Keratinocyte (primary cell): ENCODE data around the gene B3GNT8.

ENCODE experiments used
- EZH2 ChIP-seq: IDR thresholded peaks from one replicate; pipeline ENCODE4 v1.6.1; 2012; ENCODE audit warnings: inconsistent platforms, mild to moderate bottlenecking, low read length, moderate library complexity
- TF ChIP-seq, protein P1 (sequence below), 3 experiments: IDR thresholded peaks in 1 of 3; conservative IDR thresholded peaks in 1 of 3; optimal IDR thresholded peaks in 1 of 3; 2 replicates in 2 of 3; 3 replicates in 1 of 3; pipeline versions ENCODE3 to v1.5.1; 2011; ENCODE audit warnings: low read length in 3 of 3, mild to moderate bottlenecking in 3 of 3, moderate library complexity in 2 of 3, control low read depth in 1 of 3, inconsistent platforms in 1 of 3; ENCODE audit not compliant: insufficient read depth in 2 of 3; ENCODE audit errors: extremely low read depth in 1 of 3

DNA sequence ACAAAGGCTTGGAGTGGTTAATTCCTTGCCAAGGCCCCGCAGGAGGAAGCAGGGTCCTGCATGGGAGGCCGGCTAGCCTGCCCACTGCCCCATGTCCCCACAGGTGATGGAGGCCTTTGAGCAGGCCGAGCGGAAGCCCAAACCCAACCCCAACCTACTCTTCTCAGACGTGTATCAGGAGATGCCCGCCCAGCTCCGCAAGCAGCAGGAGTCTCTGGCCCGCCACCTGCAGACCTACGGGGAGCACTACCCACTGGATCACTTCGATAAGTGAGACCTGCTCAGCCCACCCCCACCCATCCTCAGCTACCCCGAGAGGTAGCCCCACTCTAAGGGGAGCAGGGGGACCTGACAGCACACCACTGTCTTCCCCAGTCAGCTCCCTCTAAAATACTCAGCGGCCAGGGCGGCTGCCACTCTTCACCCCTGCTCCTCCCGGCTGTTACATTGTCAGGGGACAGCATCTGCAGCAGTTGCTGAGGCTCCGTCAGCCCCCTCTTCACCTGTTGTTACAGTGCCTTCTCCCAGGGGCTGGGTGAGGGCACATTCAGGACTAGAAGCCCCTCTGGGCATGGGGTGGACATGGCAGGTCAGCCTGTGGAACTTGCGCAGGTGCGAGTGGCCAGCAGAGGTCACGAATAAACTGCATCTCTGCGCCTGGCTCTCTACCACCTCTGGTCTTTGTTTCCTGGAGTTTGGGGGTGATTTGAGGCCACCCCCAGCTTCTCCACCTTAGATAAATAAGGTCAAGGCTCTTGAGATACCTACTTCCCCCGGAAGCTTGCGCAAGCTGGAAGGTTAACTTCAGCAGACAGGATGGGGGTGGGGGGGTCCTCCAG, 2.6 kb downstream of the B3GNT8 start:
- no peak for TF ChIP-seq EZH2
- TF ChIP-seq, protein P1, sequence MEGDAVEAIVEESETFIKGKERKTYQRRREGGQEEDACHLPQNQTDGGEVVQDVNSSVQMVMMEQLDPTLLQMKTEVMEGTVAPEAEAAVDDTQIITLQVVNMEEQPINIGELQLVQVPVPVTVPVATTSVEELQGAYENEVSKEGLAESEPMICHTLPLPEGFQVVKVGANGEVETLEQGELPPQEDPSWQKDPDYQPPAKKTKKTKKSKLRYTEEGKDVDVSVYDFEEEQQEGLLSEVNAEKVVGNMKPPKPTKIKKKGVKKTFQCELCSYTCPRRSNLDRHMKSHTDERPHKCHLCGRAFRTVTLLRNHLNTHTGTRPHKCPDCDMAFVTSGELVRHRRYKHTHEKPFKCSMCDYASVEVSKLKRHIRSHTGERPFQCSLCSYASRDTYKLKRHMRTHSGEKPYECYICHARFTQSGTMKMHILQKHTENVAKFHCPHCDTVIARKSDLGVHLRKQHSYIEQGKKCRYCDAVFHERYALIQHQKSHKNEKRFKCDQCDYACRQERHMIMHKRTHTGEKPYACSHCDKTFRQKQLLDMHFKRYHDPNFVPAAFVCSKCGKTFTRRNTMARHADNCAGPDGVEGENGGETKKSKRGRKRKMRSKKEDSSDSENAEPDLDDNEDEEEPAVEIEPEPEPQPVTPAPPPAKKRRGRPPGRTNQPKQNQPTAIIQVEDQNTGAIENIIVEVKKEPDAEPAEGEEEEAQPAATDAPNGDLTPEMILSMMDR (optimal IDR thresholded peaks at IDR 0.05 in 1 of 3, IDR thresholded peaks at IDR 0.05 in 1 of 3, conservative IDR thresholded peaks at IDR 0.05 in 1 of 3; ENCODE audit: extremely low read depth in 1 of 3, insufficient read depth in 2 of 3, low read length in 3 of 3) = no peak
